Panc1 (cell line): Measurements from ENCODE around the gene ELMO1. TPM values are rescaled to one million over a fixed set of nuclear protein-coding genes. Genes with fewer than 3 reads are reported as not detected.

Experiments used
- ATAC-seq: fragments of 200-7000 bp; cut with Tn5 transposase; 2 replicates; pipeline ENCODE4 v1.9.1; 2020; ENCODE audit warnings: mild to moderate bottlenecking, moderate library complexity
- BruUV-seq: library from RNA; stranded (reverse); fragments of 400-500 nt; replicated peaks from 2 replicates; lab custom pipeline; 2021; lab: Mats Ljungman, UMichigan
- CTCF ChIA-PET: fragments of 300-600 bp; sonication (Branson Sonifier 250); formaldehyde crosslinking; loops from one replicate; lab custom pipeline; 2022; ENCODE audit warnings: antibody characterized with exemption; lab: Charles Lee
- POLR2A ChIA-PET: fragments of 300-600 bp; sonication (Branson Sonifier 250); formaldehyde crosslinking; loops from one replicate; lab custom pipeline; 2022; ENCODE audit warnings: antibody characterized with exemption; lab: Charles Lee
- DNase-seq: peaks from one replicate; pipeline ENCODE4 v3.0.0-alpha.2; 2010; ENCODE audit warnings: low read depth, low spot score
- H3K27ac ChIP-seq: 2 replicates; pipeline ENCODE4 v1.5.1; 2011; ENCODE audit warnings: mild to moderate bottlenecking, low read length, inconsistent platforms
- H3K27me3 ChIP-seq: fragments of 200-500 bp; sonication (Bioruptor generic); 2 replicates; pipeline ENCODE4 v1.6.0; 2014; ENCODE audit warnings: low read length, inconsistent platforms; ENCODE audit not compliant: control insufficient read depth, insufficient read depth
- H3K36me3 ChIP-seq: fragments of 200-500 bp; sonication (Bioruptor generic); 2 replicates; pipeline ENCODE4 v1.5.1; 2014; ENCODE audit warnings: inconsistent platforms, mild to moderate bottlenecking, low read length, moderate library complexity; ENCODE audit not compliant: control insufficient read depth, insufficient read depth
- H3K4me1 ChIP-seq: 2 replicates; pipeline ENCODE4 v1.5.1; 2011; ENCODE audit warnings: inconsistent platforms, mild to moderate bottlenecking, low read length, moderate library complexity; ENCODE audit not compliant: control insufficient read depth, insufficient read depth
- H3K4me3 ChIP-seq, 2 experiments: 2 replicates each; pipeline ENCODE4 v1.5.1; 2011 to 2012; ENCODE audit warnings: low read depth in 2 of 2, low read length in 2 of 2, mild to moderate bottlenecking in 2 of 2, inconsistent platforms in 1 of 2, moderate library complexity in 1 of 2
- H3K9me3 ChIP-seq: fragments of 200-500 bp; sonication (Bioruptor generic); 2 replicates; pipeline ENCODE4 v1.5.1; 2014; ENCODE audit warnings: low read depth, mild to moderate bottlenecking, inconsistent platforms, low read length, moderate library complexity; ENCODE audit not compliant: control insufficient read depth, insufficient read depth
- POLR2AphosphoS5 ChIP-seq: IDR thresholded peaks from 2 replicates; pipeline ENCODE4 v1.6.1; 2012; ENCODE audit warnings: mild to moderate bottlenecking, low read depth, low read length, moderate library complexity
- SIN3A ChIP-seq: IDR thresholded peaks from 2 replicates; pipeline ENCODE4 v1.6.1; 2012; ENCODE audit warnings: low read depth, mild to moderate bottlenecking, low read length, moderate library complexity, borderline replicate concordance; ENCODE audit not compliant: insufficient read depth
- TCF7L2 ChIP-seq: IDR thresholded peaks from 2 replicates; pipeline ENCODE4 v1.6.1; 2011; ENCODE audit warnings: mild to moderate bottlenecking, low read depth, low read length, inconsistent platforms
- in situ Hi-C: cut with HindIII; loops from 2 replicates; pipeline ENCODE4 v1.10.0; 2016; ENCODE audit warnings: low sequenced_read_pairs, low pct_unique_long_range_greater_than_20kb
- intact Hi-C: fragments of 100-400 bp; cut with micrococcal nuclease; formaldehyde crosslinking; loops from one replicate; pipeline ENCODE4 v1.10.0; 2022; ENCODE audit not compliant: unreplicated experiment
- total RNA-seq: library from RNA; stranded (reverse); gene quantifications from one replicate; pipeline ENCODE4 v1.2.1, GENCODE V29; 2021; ENCODE audit not compliant: unreplicated experiment
- TF ChIP-seq, protein P1 (sequence below), 2 experiments: IDR thresholded peaks; 2 replicates each; pipeline ENCODE4 v1.6.1; 2011 to 2012; ENCODE audit warnings: low read depth in 2 of 2, control low read depth in 1 of 2, low read length in 1 of 2, mild to moderate bottlenecking in 1 of 2, moderate library complexity in 1 of 2; ENCODE audit not compliant: insufficient read depth in 1 of 2
- TF ChIP-seq, protein P2 (sequence below): fragments of 450-650 bp; IDR thresholded peaks from 2 replicates; pipeline ENCODE4 v1.5.1; 2017; ENCODE audit warnings: mild to moderate bottlenecking

The ELMO1 gene
- total RNA-seq, 1 experiment from 2014 or later, result 0.80 TPM

DNA sequence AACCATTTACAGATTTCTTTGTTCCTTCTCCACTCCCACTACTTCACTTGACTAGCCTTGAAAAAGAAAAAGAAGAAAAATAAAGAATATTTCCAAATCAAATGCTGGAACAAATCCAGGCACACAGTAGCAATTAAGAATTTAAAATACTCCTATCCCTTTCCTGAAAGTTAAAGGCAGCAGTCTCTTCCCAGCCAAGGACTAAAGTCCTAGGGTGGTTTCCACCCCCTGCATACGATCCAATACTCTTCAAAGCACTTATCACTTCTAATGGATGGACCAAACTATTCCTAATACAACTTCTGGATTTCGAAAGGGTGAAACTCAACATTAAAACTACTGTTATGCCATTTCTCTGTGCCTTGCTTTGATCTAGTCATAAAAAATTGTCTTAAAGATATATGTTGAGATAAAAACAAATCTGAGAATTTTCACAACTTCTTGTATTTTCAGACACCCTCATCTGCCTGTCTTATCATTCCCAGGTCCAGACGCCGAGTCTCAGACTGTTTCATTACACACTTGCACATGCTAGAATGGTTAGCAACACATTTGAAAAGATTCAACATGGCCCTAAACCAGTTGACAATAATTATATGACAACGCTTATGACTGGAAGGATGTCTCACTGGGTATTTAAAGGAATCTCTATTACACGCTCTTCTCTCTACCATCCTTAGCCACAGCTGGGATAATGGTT lies 13.4 kb downstream of the ELMO1 start:
- CTCF ChIA-PET, result no interaction called here

DNA sequence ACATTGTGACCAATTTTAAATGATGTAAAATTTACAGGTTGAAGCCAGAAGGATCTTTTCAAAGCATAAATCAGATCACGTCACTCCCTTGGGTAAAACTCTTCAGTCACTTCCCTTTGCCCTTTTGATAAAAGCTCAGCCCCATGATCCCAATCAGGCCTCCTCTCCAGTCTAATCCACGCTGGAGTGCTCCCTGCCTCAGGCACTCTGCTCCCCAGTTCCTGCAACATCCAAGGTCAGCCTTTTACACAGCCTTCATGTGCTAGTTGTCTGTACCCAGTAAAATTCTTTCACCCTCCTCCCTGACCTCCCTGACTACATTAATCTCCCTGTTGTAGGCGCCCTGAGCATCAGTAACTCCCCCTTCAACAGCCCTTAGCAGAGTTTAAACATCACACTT lies 14.1 kb downstream of the ELMO1 start:
- POLR2A ChIA-PET, result no interaction called here

More for the DNA sequence above, 13.4 kb downstream of the ELMO1 start:
- H3K27me3 ChIP-seq, result no peaks in the 10 kb centered on the region; the same call in 1 of the 2 replicates
- TF ChIP-seq, protein P1, sequence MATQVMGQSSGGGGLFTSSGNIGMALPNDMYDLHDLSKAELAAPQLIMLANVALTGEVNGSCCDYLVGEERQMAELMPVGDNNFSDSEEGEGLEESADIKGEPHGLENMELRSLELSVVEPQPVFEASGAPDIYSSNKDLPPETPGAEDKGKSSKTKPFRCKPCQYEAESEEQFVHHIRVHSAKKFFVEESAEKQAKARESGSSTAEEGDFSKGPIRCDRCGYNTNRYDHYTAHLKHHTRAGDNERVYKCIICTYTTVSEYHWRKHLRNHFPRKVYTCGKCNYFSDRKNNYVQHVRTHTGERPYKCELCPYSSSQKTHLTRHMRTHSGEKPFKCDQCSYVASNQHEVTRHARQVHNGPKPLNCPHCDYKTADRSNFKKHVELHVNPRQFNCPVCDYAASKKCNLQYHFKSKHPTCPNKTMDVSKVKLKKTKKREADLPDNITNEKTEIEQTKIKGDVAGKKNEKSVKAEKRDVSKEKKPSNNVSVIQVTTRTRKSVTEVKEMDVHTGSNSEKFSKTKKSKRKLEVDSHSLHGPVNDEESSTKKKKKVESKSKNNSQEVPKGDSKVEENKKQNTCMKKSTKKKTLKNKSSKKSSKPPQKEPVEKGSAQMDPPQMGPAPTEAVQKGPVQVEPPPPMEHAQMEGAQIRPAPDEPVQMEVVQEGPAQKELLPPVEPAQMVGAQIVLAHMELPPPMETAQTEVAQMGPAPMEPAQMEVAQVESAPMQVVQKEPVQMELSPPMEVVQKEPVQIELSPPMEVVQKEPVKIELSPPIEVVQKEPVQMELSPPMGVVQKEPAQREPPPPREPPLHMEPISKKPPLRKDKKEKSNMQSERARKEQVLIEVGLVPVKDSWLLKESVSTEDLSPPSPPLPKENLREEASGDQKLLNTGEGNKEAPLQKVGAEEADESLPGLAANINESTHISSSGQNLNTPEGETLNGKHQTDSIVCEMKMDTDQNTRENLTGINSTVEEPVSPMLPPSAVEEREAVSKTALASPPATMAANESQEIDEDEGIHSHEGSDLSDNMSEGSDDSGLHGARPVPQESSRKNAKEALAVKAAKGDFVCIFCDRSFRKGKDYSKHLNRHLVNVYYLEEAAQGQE (IDR thresholded peaks at IDR 0.05; ENCODE audit: insufficient read depth in 1 of 2, low read depth in 2 of 2, low read length in 1 of 2), result no peak
- TF ChIP-seq POLR2AphosphoS5 (no peak), TCF7L2 (no peak), SIN3A (no peak)
- TF ChIP-seq, protein P2, sequence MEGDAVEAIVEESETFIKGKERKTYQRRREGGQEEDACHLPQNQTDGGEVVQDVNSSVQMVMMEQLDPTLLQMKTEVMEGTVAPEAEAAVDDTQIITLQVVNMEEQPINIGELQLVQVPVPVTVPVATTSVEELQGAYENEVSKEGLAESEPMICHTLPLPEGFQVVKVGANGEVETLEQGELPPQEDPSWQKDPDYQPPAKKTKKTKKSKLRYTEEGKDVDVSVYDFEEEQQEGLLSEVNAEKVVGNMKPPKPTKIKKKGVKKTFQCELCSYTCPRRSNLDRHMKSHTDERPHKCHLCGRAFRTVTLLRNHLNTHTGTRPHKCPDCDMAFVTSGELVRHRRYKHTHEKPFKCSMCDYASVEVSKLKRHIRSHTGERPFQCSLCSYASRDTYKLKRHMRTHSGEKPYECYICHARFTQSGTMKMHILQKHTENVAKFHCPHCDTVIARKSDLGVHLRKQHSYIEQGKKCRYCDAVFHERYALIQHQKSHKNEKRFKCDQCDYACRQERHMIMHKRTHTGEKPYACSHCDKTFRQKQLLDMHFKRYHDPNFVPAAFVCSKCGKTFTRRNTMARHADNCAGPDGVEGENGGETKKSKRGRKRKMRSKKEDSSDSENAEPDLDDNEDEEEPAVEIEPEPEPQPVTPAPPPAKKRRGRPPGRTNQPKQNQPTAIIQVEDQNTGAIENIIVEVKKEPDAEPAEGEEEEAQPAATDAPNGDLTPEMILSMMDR, result no peak
- no peaks in the 10 kb centered on the region for H3K4me1 ChIP-seq
- in situ Hi-C loops, result no loop called here
- BruUV-seq, result no TSS peak
- DNase-seq, result no peak
- POLR2A ChIA-PET, result no interaction called here
- H3K4me3 ChIP-seq, result no peak overlapping the region
- H3K27ac ChIP-seq, result no peak overlapping the region
- no peaks in the 10 kb centered on the region for H3K36me3 ChIP-seq
- intact Hi-C loops, result no loop called here
- H3K9me3 ChIP-seq, result no peaks in the 10 kb centered on the region
- ATAC-seq, result no peak

More for the DNA sequence above, 14.1 kb downstream of the ELMO1 start:
- no peak overlapping the region for H3K27ac ChIP-seq
- TF ChIP-seq, protein P1 (IDR thresholded peaks at IDR 0.05; ENCODE audit: insufficient read depth in 1 of 2, low read depth in 2 of 2, low read length in 1 of 2), result no peak
- TF ChIP-seq POLR2AphosphoS5 (no peak), SIN3A (no peak), TCF7L2 (no peak)
- CTCF ChIA-PET, result no interaction called here
- in situ Hi-C loops (no loop called here), intact Hi-C loops (no loop called here)
- H3K4me3 ChIP-seq, result no peak overlapping the region
- BruUV-seq, result no TSS peak
- H3K4me1 ChIP-seq, result no peaks in the 10 kb centered on the region
- DNase-seq (no peak), ATAC-seq (no peak)
- no peaks in the 10 kb centered on the region for H3K36me3 ChIP-seq
- no peaks in the 10 kb centered on the region; the same call in 1 of the 2 replicates for H3K27me3 ChIP-seq
- H3K9me3 ChIP-seq, result no peaks in the 10 kb centered on the region
